Lower leg skin (tissue), 3 donors: Measurements from ENCODE around the gene LCN9.

Experiments
- CTCF ChIP-seq, 3 donors: fragments of 450-650 bp; IDR thresholded peaks; one replicate each; pipeline ENCODE4 v1.5.1; 2016; ENCODE audit warnings: antibody characterized with exemption in 3 of 3, mild to moderate bottlenecking in 3 of 3, moderate library complexity in 2 of 3
- POLR2A ChIP-seq, 2 donors: fragments of 450-650 bp; IDR thresholded peaks; one replicate each; pipeline ENCODE4 v1.6.1; 2016 to 2017; ENCODE audit warnings: antibody characterized with exemption in 2 of 2, mild to moderate bottlenecking in 1 of 2, moderate library complexity in 1 of 2

GRCh38 chr9:135649508-135649907 is 13.6 kb upstream of the LCN9 start:
- no peak for TF ChIP-seq CTCF (IDR thresholded peaks at IDR 0.05)
- TF ChIP-seq POLR2A (IDR thresholded peaks at IDR 0.05), result no peak
